ENCODE results near the gene SLC29A2.

SLC29A2 gene

GRCh38 chr11:66315921-66316811 lies 55.4 kb downstream of the SLC29A2 start:
- no peak for DNase-seq

GRCh38 chr11:66315498-66315885 lies 56.1 kb downstream of the SLC29A2 start:
- no peak for DNase-seq

GRCh38 chr11:66314561-66315497 lies 56.7 kb downstream of the SLC29A2 start:
- no peak for DNase-seq

GRCh38 chr11:66314186-66314501 lies 57.4 kb downstream of the SLC29A2 start:
- DNase-seq = no peak

- no peak for DNase-seq
These were observed 58.0 kb downstream of the SLC29A2 start for GRCh38 chr11:66313321-66314185.

GRCh38 chr11:66312549-66313320 lies 58.8 kb downstream of the SLC29A2 start:
- DNase-seq = peak; percentile 98

Data from hematopoietic multipotent progenitor cell treated with erythropoietin and hydrocortisone succinate and interleukin-3 and kit ligand, for 8 days (in vitro differentiated cells).